Stimulated activated CD4-positive, alpha-beta T cell treated with anti-CD3 and anti-CD28 coated beads, Interleukin-4, amount 100 ng/mL, for 48 hours (primary cell): ENCODE results near the gene RGS1.

ENCODE experiments used
- DNase-seq, 2 donors: peaks; one replicate each; pipeline ENCODE4 v3.0.0-alpha.2; 2020; ENCODE audit warnings: low read depth in 2 of 2

RGS1 gene

GRCh38 chr1:192620071-192620635, 44.6 kb downstream of the RGS1 start:
- DNase-seq = no peak

GRCh38 chr1:192626366-192627179, 51.0 kb downstream of the RGS1 start:
- no peak for DNase-seq

GRCh38 chr1:192627901-192628300, 52.3 kb downstream of the RGS1 start:
- DNase-seq = no peak

GRCh38 chr1:192628396-192629057, 53.0 kb downstream of the RGS1 start:
- DNase-seq = no peak

- DNase-seq = no peak
These were observed 54.0 kb downstream of the RGS1 start for GRCh38 chr1:192629612-192630011.
